BJ (cell line): ENCODE data around the gene SEMA6A. TPM values are rescaled to one million over a fixed set of nuclear protein-coding genes. Genes with fewer than 3 reads are reported as not detected.

Experiments
- CTCF ChIA-PET: fragments of 350-600 bp; formaldehyde crosslinking; extraction: SDS; loops from one replicate; lab custom pipeline; 2021; ENCODE audit warnings: antibody characterized with exemption, inconsistent platforms; lab: Yijun Ruan, JAX
- POLR2A ChIA-PET: fragments of 300-600 bp; sonication (Branson Sonifier 250); formaldehyde crosslinking; extraction: SDS; loops from one replicate; lab custom pipeline; 2021; ENCODE audit warnings: antibody characterized with exemption; lab: Charles Lee
- DNase-seq: peaks from one replicate; pipeline ENCODE4 v3.0.0-alpha.2; 2011; ENCODE audit warnings: low read depth
- H3K27me3 ChIP-seq: 2 replicates; pipeline ENCODE4 v1.6.0; 2011; ENCODE audit warnings: low read length; ENCODE audit not compliant: control insufficient read depth, insufficient read depth
- H3K36me3 ChIP-seq: 2 replicates; pipeline ENCODE4 v1.5.1; 2011; ENCODE audit warnings: low read length; ENCODE audit not compliant: control insufficient read depth, insufficient read depth
- H3K4me3 ChIP-seq: 2 replicates; pipeline ENCODE4 v1.5.1; 2011; ENCODE audit warnings: low read depth, mild to moderate bottlenecking, control low read depth, low read length
- polyA minus RNA-seq: library from RNA; depleted of rRNA, polyadenylated mRNA; stranded (reverse); fragments of >200 nt; gene quantifications from 2 replicates; pipeline ENCODE4 v1.2.3, GENCODE V29; 2011; rRNA and poly(A)+ RNA removed
- polyA plus RNA-seq: library from polyadenylated mRNA; depleted of rRNA; stranded (reverse); fragments of >200 nt; gene quantifications from 2 replicates; pipeline ENCODE4 v1.2.3, GENCODE V29; 2011; rRNA removed
- TF ChIP-seq, protein P1 (sequence below): IDR thresholded peaks from 2 replicates; pipeline ENCODE4 v1.5.1; 2011; ENCODE audit warnings: low read depth, mild to moderate bottlenecking, control low read depth, inconsistent platforms, low read length, moderate library complexity; ENCODE audit not compliant: insufficient read depth

Gene SEMA6A, protein sequence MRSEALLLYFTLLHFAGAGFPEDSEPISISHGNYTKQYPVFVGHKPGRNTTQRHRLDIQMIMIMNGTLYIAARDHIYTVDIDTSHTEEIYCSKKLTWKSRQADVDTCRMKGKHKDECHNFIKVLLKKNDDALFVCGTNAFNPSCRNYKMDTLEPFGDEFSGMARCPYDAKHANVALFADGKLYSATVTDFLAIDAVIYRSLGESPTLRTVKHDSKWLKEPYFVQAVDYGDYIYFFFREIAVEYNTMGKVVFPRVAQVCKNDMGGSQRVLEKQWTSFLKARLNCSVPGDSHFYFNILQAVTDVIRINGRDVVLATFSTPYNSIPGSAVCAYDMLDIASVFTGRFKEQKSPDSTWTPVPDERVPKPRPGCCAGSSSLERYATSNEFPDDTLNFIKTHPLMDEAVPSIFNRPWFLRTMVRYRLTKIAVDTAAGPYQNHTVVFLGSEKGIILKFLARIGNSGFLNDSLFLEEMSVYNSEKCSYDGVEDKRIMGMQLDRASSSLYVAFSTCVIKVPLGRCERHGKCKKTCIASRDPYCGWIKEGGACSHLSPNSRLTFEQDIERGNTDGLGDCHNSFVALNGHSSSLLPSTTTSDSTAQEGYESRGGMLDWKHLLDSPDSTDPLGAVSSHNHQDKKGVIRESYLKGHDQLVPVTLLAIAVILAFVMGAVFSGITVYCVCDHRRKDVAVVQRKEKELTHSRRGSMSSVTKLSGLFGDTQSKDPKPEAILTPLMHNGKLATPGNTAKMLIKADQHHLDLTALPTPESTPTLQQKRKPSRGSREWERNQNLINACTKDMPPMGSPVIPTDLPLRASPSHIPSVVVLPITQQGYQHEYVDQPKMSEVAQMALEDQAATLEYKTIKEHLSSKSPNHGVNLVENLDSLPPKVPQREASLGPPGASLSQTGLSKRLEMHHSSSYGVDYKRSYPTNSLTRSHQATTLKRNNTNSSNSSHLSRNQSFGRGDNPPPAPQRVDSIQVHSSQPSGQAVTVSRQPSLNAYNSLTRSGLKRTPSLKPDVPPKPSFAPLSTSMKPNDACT
- polyA plus RNA-seq: 0.23 and 0.34 TPM in 2 replicates
- 0.41 and 0.52 TPM in 2 replicates for polyA minus RNA-seq

DNA sequence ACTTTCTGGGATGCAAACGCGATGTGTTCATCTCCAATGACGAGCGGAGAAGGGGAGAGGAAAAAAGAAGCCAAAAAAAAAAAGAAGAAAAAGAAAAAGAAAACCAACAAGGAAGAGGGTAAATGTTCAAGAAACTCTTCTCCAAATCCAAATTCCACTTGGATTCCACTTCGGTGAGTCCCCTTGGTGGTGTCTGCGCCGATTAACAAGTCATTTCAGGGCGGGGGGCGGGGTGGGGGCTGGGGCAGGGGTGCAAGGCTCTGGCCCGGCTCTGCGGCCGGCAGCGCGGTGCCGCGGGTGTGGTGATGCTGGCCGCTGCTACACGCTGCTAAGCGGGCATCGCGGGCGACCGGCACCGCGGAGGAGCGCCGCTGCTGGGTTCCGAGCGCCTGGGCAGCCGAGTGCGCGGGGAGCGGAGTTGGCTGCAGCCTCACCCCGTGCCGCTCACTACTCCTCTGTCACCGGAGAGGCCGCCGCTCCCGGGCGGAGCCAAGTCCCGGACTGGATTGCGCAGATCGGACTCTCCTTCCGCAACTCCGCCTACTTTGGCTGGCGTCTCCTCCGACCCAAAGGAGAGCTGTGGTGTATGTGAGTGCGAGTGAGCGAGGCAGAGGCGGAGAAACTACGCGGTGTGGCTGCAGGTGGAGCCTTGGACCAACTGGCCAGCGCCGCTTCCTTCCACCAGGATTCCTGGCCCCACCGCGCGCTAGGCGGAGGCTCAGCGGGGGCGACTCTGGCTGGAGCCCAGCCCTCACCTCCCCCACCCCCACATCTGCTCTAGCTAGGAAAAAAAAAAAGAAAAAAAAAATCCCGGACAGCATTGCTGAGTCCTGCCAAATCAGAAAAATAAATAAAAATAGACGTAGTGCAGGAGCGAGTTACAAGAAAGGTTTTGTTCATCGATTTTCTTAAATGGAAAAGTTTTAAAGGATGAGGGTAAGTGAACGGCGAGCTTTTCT is at the start of gene SEMA6A:
SEMA6A (minus strand) TSS at position 457 of the 959 bp plus-strand sequence. CDS start 69,879 bp downstream, outside the sequence.
- Histone ChIP-seq H3K36me3 (no peaks in the 10 kb centered on the region), H3K27me3 (peaks cover 31% of the 10 kb centered on the region)

DNA sequence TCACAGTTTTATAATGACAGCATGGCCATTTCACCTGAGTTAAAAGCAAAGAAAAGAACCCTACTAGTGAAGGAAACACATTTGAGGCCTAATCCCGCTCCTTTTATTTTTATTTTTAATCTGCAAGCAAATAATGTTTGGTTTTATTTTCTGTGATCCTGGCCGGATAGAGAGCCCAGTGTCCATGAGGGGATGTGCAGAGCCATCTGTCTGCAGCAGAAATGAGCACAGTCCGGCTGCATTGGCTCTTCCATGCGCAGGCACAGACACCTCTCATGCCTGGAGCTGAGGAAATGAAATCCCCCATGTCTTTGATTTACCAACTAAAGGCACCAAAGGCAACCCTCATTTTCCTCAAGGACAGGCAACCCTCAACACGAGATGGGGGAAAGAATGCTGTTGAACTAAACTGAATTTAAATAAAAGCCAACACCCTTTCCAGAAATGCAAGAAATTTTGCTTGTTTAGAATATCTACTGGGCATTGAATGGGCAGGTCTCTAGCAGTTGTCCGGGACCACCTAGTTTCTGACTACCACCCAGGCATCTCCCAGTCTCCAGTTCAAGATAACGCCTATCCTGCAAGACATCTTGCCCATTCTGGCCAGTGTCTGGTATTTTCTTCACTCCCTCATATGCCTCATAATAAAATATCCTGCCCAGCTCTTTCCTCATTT is 47.9 kb upstream of the SEMA6A start:
- ChIA-PET POLR2A (no interaction called here), CTCF (no interaction called here)
- H3K27me3 ChIP-seq: no peaks in the 10 kb centered on the region
- TF ChIP-seq, protein P1, sequence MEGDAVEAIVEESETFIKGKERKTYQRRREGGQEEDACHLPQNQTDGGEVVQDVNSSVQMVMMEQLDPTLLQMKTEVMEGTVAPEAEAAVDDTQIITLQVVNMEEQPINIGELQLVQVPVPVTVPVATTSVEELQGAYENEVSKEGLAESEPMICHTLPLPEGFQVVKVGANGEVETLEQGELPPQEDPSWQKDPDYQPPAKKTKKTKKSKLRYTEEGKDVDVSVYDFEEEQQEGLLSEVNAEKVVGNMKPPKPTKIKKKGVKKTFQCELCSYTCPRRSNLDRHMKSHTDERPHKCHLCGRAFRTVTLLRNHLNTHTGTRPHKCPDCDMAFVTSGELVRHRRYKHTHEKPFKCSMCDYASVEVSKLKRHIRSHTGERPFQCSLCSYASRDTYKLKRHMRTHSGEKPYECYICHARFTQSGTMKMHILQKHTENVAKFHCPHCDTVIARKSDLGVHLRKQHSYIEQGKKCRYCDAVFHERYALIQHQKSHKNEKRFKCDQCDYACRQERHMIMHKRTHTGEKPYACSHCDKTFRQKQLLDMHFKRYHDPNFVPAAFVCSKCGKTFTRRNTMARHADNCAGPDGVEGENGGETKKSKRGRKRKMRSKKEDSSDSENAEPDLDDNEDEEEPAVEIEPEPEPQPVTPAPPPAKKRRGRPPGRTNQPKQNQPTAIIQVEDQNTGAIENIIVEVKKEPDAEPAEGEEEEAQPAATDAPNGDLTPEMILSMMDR: no peak
- DNase-seq: no peak
- no peaks in the 10 kb centered on the region for H3K36me3 ChIP-seq
- no peak overlapping the region for H3K4me3 ChIP-seq

More for the DNA sequence above, at the start of gene SEMA6A:
- ChIA-PET CTCF (interaction anchor here (1.1 to 2.1 kb wide), 4 partner anchors 11 to 438 kb away, joined by 3 to 7 read pairs (median 4); no protein-coding TSS in a partner anchor), POLR2A (interaction anchor here (0.6 kb wide), 1 partner anchor 1435 kb away, joined by 6 read pairs; no protein-coding TSS in a partner anchor)
- TF ChIP-seq, protein P1: no peak
- H3K4me3 ChIP-seq: peak within 1 kb of the TSS; percentile 49
- DNase-seq: peak; percentile 20

DNA sequence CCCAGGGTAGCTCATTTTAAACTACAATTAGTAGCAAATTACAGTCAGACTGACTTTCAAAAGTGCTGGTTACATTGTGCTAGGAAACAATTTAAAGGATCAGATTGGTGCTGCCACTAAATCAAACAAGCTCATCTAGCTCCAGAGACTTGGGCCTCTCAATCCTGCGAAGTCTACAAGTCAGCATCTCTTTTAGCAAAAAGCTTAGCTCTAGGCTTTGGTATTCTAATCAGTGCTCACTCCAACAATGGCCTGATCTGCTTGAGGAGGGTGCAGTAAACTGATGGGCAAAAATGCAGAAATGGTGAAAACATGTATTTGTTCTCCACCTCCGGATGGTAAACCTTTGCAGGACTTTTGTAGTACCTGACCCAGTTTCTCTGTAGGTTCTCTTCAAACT is 47.0 kb upstream of the SEMA6A start:
- ChIA-PET CTCF (no interaction called here), POLR2A (no interaction called here)
- Histone ChIP-seq H3K27me3 (no peaks in the 10 kb centered on the region), H3K36me3 (no peaks in the 10 kb centered on the region), H3K4me3 (no peak overlapping the region)
- TF ChIP-seq, protein P1: no peak
- no peak for DNase-seq

DNA sequence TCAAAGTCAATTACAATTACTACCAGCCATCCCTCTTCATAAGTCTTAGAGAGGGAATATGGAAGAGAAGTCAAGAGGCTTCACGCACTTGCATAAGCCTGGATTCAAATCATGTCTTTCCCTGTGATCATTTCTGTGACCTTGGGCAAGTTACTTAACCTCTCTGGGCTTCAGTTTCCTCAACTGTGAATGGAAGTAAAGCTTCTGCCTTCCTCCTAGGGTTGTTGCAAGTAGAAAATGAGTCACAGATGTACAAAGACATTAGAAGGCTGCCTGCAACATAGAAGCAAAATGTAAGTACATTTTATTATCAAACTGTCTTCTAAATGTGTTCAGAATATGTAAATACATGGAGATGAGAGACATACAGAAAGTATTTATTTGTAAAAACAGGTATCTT is 42.3 kb upstream of the SEMA6A start:
- ChIA-PET CTCF (no interaction called here), POLR2A (no interaction called here)

More for the DNA sequence above, 42.3 kb upstream of the SEMA6A start:
- TF ChIP-seq, protein P1: no peak
- no peaks in the 10 kb centered on the region for H3K27me3 ChIP-seq
- H3K36me3 ChIP-seq: no peaks in the 10 kb centered on the region
- no peak for DNase-seq
- H3K4me3 ChIP-seq: no peak overlapping the region
